ENCODE measurements around the gene TTC38.

TTC38 gene

DNA sequence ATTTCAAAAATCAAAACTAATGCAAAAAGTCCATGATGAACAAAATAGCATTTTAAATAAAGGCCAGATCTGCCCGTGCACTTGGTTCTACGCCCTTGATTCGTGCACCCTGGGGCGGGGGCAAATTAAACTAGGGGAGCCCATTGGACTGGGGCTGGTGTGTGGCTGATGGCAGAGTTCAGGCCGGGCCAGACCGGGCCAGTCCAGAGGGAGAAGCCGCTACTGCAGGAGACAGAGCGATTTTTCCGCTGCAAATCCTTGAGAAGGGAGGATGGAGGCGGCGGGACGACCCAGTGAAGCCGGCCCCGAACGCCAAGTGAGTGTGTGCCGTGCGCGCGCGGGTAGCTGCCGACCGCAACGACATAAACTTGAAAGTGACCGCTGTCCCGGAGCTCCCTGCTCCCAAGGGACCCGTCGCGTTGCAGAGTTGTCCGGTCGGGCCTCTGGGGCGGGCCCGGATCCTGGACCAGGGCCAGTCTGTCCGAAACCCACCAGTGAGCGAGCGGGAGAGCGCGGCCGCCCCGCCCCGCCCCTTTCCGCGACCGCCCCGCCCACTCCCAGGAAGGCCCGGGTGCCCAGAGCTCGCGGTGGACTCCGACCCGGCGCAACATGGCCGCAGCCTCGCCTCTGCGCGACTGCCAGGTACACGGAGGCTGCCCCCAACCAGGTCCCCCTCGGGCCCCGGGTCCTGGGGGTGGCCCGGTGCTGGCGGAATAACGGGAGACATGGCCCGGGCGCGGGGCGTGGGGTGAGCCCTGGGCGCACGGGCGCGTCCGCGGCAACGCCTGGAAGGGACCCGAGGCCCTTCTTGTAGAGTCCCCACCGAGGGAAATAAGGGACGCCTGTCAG, at the start of gene TTC38:
Gene TTC38, plus strand, starts transcription at position 578 of the 849 bp plus-strand sequence. Its CDS starts 32 bp downstream, at position 610.
- DNase-seq (ENCODE audit: low read depth in 2 of 2): peak; percentile 40 to 42

DNA sequence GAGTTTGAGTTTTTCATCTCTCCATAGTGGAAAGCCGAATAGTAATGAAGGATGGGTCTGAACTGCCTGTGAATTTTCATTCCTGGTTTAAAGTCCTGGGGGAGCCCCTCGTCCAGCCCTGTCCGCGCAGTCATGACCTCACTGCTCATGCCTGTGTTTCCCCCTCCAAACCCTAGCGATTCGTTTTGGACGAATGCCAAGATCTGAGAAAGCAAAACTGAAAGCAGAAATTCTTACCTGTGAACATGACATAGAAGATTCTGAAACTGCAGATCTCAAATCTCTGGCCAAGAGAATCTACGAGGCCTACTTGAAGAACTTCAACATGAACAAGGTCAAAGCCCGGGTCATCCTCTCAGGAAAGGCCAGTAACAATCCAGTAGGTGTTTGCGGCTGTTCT, 48.2 kb upstream of the TTC38 start:
- DNase-seq (ENCODE audit: low read depth in 2 of 2): no peak

DNA sequence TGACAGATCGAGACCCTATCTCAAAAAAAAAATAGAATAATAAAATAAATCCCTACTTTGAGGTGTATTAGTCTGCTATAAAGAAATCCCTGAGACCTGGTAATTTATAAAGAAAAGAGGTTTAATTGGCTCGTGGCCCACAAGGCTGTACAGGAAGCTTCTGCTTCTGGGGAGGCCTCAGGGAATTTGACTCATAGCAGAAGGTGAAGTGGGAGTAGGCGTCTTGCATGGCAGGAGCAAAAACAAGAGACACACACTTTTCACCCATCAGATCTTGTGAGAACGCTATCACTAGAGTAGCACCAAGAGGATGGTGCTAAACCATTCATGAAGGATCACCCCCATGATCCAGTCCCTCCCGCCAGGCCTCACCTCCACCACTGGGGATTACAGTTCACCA, 46.9 kb upstream of the TTC38 start:
- no peak for DNase-seq (ENCODE audit: low read depth in 2 of 2)

DNA sequence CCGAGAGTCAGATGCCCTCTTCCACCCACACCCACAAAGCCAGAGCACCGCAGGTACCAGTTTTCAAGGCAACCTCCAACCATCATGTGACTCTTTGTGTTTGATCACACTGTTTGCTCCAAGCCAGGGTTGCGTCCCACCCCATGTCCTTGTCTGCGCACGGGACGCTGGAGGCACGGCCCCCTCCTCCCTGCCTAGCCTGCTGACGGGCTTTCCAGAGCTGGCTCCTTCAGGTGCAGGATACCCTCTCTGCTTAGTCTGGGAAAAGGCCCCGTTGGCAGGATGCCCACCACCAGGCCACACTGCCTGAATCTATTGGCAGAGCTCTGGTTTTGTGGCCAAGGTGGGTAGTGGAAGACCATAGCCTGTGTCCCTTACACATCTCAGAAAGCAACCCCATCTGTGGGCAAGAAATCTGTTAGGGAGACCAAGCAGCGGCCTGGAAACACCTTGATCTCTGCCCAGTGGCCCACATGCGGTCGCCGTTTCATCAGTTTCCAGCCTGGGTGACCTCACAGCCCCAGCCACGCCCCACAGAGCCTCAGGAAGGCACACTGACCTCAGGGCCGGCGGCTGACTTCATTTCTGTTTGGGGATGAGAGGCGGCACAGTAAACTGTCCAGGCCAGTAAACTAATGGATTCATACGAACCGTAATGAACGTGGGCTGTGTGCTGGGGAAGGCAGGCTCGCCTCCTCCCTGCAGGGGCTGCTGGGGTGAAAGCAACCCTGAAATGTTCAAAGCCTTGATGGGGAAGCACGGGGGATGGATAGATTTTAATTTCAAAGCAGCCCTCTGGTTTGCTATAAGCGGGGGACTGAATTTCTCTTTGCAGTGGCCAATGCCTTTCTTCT, 43.5 kb upstream of the TTC38 start:
- no peak for DNase-seq (ENCODE audit: low read depth in 2 of 2)

DNA sequence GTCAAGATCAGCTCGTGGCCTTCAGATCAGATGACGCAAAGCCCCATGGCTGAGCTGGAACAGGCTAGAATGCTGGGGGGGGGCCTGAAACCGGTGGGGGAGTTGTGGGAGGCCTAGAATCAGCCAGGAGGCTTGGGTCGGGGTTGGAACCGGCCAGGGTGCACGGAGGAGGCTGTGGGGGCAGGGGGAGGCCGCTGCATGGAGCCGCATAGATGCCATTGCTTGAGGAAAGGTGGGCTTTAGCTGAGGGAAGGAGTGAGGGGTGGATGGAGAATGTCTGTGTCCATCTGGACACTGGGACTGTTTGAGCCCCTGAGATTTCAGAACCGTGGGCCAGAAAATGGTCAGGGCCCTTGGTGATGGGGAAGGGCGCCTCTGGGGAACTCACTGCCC, 42.9 kb upstream of the TTC38 start:
- DNase-seq (ENCODE audit: low read depth in 2 of 2): no peak

DNA sequence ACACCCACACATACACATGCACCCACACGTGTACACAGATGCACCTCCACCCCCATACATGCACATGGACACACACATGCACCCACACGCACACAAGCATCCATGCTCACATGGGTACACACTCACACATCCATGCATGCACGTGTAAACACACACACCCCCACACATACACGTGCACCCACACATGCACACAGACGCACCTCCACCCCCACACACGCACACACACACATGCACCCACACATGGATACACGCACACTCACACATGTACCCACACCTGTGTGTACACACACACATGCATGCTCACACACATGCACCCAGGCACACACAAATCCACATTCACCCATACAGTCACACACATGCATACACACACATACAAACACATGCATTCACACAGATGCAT, 42.2 kb upstream of the TTC38 start:
- DNase-seq (ENCODE audit: low read depth in 2 of 2): no peak

DNA sequence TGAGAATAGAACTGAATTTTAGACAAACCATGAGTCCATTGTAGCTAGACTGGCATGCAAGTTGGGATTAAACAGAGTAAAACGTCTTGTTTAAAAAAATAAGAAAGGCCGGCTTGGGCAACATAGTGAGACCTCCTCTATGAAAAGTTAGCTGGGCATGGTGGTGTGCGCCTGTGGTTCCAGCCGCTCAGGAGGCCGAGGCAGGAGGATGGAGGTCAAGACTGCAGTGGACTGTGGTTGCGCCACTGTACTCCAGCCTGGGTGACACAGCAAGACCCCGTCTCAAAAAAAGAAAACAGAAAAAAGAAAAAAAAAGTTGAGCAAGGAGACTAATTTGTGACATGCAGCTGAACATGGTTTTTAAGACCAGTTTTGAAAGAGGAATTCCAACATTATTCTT, 41.2 kb upstream of the TTC38 start:
- no peak for DNase-seq (ENCODE audit: low read depth in 2 of 2)

DNA sequence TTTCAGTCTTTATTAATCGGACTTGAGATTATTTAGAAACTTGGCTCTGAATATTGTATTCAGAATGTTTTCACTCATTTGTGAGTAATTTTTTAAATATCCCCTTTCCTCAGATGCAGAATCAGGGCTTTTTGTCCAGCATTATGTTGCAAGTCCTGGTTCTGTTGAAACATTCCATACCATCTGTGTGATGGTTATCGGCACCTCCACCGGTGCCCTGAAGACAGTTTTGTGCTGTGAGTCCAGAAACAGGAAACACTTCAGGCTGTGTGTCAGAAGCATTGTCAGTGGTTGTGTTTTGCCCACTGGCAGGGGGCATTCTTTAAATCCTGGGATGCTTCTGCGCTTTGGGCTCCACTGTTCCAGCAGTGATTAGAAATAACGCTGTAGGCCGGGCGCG, 38.1 kb upstream of the TTC38 start:
- DNase-seq (ENCODE audit: low read depth in 2 of 2): no peak

DNA sequence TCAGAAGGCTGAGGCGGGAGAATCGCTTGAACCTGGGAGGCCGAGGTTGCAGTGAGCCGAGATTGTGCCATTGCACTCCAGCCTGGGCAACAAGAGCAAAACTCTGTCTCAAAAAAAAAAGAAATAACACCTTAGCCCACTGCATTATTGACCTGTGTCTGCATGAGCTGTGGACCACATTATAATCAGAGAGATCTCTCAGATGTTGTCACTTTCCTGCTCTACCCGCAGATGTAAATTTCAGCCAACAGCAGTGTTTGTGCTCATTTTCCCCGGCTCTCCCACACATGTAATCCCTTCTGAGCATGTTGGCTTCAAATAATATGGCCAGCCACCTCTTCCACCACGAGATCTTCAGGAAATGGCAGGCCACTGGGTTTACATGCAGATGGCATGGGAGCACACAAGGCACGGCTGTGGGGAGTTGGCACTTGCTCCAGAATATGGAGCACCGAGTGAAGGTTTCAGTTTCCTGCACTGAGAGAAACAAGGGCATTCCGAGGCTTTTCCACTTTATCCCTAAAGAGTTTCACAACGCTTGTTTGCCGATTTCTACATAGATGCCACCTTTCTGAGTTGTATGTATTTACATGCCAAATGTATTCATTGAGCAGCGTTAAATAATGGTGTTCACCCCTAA, 37.4 kb upstream of the TTC38 start:
- no peak for DNase-seq (ENCODE audit: low read depth in 2 of 2)

DNA sequence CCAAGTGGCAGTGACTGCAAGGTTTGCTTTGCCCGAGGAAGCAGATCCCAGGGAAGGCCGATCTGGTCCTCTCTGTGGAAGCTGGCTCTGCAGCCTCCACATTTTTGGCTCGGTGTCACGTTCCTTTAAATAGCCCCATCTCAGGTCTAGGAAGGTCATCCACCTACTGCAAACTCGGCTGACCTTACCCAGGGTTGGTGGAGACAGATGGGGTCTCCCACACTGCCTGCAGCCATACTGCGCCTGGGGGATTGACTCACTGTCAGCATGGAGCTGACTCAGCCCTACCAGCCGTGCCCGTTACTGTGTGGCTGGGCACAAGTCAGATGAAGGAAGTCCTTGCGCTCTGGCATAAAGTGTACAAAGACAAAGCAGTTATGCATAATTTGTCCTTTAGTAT, 34.6 kb upstream of the TTC38 start:
- DNase-seq (ENCODE audit: low read depth in 2 of 2): no peak

DNA sequence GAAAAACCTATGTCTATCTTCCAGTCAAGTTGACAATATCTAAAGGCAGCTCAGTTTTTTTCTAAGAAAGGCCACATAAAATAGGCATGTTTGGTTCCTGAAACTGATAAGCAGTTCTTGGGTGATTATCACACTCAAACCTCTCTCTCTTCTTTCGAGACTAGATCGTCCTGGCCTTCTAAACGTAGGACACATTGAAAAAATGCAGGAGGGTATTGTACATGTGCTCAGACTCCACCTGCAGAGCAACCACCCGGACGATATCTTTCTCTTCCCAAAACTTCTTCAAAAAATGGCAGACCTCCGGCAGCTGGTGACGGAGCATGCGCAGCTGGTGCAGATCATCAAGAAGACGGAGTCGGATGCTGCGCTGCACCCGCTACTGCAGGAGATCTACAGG, 32.8 kb upstream of the TTC38 start:
- DNase-seq (ENCODE audit: low read depth in 2 of 2): no peak

DNA sequence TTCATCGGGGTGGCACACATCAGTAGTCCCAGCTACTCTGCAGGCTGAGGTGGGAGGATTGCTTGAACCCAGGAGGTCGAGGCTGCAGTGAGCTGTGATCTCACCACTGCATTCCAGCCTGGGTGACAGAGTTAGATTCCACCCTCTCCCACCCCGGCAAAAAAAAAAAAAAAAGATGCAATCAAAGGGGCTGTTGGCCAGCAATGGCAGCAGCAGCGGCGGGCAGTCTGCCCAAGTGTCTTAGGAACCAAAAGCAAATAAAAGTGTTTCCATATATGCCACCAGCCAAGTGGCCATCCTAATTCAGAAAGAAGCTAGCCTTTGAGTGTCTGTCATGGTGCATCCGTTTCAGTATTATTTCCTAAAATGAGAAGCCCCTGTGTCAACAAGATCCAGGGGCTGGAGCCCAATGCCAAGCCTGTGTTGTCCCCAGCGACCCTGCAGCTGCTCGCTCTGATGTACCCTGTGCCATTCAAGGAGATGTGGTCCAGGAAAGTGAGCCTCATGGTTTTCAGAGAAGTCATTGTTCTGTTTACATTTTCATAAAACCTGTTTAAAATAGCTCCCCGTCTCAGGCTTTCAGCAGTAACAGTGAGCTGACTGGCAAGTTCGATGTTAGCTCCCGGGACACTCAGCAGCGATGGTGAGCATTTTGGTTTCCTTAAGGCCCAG, 30.2 kb upstream of the TTC38 start:
- DNase-seq (ENCODE audit: low read depth in 2 of 2): no peak

DNA sequence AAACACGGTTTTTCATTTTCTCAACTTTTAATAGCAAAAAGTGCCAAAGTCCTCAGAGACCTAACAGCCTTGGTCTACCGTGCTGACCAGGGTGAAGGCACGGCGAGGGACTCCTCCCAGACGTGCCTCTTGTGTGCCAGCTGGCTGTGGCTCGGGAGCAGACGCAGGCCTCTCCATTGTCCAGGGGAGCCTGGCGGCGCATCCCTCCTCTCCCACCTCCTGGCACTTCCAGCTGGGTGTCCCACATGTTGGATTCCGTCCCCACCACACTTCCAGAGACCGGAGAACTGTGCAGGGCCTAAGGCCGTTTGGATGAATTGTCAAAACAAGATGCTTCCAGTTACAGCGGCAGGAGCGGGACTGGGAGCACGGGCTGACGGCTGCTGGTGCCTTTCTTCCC, 29.3 kb upstream of the TTC38 start:
- no peak for DNase-seq (ENCODE audit: low read depth in 2 of 2)

DNA sequence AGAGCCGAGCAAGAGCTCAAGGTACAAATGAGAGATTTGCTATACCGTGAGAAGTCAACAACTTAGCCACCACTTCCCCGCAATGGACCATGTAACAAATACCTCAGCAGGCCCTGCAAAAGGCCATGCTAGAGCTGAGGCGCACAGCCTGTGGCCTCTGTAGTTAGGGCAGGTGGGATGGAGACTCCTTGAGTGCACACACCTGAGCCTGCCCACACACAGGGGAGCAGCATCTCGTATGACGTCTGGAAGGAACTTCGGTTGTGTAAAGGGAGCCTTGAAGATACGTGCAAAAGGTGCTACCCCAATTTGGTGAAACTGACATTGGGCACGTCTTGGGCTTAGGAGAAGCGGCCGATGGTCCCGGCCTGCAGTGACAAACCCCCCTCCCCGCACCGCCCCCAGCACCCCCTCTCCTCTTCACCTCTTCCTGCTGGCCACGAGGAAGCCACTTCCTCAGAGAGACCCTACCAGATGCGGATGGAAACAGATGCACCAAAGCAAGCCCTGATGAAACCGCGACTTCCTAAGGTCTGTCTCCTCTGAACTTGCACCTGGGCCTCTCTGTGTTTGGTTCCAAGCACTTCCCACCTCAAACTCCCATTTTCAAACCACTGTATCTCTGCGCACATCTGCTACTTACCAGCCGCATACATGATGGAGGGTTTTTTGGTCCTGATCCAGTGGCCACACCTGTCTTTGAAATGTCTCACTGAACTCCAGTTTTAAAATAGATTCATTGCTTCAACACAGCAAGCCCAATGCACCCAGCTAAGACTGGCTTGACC, 28.4 kb upstream of the TTC38 start:
- no peak for DNase-seq (ENCODE audit: low read depth in 2 of 2)

DNA sequence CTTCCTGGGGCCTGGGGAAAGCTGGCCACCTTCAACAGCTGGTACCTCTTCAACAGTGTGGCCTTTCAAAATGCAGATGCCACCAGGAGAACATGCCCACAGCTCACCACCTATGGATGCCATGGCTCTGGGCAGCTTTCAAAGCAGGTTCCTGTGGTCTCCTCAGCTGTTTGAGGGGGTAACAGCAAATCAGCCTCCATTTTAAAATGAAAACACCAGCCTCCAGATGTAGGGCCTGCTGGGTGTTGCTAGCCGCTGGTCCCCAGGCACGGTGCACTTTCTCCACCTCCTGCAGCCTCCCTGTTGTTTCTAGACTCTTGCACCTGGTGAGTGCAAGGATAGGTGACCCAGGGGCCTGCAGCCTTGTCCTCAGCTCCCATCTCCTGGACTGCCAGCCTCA, 27.7 kb upstream of the TTC38 start:
- no peak for DNase-seq (ENCODE audit: low read depth in 2 of 2)

DNA sequence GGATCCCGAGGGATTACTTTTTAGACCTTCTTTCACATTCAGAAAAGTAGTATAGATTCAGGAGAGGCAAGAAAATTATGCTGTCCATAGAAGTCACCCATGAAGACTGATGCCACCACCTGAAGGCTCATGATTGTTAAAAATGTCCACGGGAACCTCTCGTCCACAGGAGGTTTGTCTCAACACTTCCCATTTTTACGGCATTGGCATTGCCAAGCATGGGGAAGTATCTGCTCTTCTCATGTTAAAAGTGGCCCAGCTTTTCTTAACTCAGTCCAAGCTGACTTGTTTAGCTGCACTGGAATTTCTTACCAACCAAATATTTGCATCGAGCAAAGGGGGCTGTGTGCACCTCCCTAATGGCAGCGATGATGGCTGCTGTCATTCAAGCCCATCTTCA, 27.3 kb upstream of the TTC38 start:
- no peak for DNase-seq (ENCODE audit: low read depth in 2 of 2)

DNA sequence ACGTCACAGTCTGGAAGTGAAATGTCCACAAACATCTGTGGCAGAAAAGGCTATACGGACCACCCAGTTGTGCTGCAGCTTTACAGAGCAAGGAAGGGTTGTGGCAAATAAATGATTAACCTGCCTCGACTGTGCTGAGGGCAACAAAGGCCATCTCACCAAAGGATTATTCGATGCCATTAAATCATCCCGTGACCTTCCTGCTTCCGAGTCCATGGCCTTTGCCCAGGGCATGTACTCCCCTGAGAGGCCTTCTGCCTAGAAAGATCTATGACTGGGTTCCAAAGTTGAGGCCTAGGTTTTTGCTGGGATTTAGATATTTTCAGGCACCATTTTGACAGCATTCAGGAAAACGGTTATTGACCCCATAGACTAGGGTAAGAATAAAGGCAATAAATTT, 26.9 kb upstream of the TTC38 start:
- no peak for DNase-seq (ENCODE audit: low read depth in 2 of 2)

DNA sequence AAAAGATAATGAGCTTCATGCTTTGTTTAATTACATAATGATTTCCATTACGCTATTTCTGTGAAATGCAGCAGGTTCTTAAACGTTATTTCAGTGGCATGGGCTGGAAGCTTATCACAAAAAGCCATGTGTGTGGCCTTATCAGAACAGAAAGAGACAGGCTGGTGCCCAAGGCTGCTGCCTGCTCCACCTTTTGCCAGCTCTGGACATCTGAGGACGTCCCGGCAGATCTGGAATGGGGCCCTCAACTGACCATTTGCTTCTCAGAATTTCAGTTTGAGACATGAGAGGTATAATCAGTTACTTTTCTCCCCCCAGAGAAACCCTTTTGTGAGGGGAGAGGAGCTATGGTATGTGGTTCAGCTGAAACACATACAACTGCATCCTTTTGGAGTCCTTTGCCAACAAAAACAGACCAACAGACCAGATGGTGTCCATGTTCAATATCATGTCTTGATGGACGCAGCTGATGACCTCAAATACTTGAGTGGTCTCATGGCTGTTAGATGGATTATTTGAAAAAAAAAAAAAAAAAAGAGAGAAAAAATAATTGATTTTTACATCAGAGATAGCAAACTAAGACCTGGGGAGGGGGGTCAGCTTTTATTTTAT, 26.3 kb upstream of the TTC38 start:
- no peak for DNase-seq (ENCODE audit: low read depth in 2 of 2)

DNA sequence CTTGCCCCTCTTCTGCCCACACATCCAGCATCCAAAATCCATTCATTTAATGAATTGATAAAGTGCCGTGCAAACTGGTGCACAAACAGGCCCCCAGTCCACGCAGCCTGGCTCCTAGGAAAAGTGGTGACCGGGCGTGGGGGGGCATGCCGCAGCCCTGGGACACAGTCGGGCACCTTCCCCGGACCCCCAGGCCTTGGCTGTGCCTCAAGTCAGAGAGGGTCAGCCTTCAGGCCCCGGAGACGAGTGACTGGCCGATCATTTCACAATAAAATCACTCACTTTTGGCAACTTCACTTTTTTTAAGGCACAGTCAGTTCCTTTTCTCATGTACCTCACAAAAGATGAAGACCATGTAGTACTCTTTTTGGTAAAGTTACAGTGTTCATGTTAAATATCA, 25.7 kb upstream of the TTC38 start:
- DNase-seq (ENCODE audit: low read depth in 2 of 2): no peak

DNA sequence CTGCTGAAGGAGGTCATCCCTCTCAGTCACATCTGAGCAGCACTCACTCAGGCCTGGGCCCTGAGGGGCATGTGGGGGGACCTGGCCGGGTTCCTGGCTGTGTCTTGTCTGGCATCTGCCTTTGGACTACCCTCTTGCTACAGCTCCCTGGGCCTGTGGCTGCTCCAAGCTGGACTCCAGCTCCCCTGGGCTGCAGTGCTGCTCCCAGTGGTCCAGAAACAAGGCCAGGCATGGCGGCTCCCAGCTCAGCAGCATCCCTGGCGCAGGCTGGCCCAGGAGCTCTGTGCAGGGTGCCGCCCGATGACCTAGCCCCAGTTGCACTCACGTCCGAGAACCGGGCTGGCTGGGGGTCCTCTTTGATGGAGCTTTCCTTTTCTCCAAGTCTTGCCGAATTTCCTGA, 23.0 kb upstream of the TTC38 start:
- no peak for DNase-seq (ENCODE audit: low read depth in 2 of 2)

DNA sequence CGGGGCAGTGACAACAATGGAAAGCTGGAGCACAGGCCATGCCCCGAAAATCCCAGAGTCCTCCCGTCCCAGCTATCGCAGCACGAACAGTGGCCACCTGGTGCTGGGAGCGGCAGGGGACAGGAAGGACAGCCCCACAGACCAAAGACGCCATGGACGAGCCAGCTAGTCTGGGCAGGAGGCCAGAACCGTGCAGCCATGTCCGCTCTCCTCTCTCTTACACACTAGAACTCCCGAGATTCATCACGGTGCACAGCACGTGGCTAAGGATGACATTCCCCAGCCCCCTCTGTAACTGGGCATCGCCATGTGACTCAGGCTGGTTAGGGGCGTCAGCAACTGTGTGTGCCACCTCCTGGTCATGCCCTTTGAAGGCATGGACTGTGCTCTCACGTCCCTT, 22.3 kb upstream of the TTC38 start:
- no peak for DNase-seq (ENCODE audit: low read depth in 2 of 2)

Data from fibroblast of skin of left quadriceps (primary cell).